Measurements from ENCODE around the gene NUFIP2.

GRCh38 chr17:29327412-29327811 is 33.5 kb upstream of the NUFIP2 start:
- TF ChIP-seq EP300 (IDR thresholded peaks at IDR 0.05; ENCODE audit: borderline replicate concordance): no peak
- no peak for TF ChIP-seq CREB1 (IDR thresholded peaks at IDR 0.05; ENCODE audit: low read depth)
- no peak for TF ChIP-seq TAF1 (IDR thresholded peaks at IDR 0.05; ENCODE audit: low read depth)

Data from Ishikawa (cell line).